HG03135 (cell line): ENCODE results near the gene HIPK2.

ENCODE experiments used
- ATAC-seq: cut with Tn5 transposase; IDR thresholded peaks from one replicate; pipeline ENCODE4 v1.9.1; 2021; ENCODE audit warnings: mild to moderate bottlenecking, moderate library complexity; ENCODE audit not compliant: unreplicated experiment

HIPK2 gene

DNA sequence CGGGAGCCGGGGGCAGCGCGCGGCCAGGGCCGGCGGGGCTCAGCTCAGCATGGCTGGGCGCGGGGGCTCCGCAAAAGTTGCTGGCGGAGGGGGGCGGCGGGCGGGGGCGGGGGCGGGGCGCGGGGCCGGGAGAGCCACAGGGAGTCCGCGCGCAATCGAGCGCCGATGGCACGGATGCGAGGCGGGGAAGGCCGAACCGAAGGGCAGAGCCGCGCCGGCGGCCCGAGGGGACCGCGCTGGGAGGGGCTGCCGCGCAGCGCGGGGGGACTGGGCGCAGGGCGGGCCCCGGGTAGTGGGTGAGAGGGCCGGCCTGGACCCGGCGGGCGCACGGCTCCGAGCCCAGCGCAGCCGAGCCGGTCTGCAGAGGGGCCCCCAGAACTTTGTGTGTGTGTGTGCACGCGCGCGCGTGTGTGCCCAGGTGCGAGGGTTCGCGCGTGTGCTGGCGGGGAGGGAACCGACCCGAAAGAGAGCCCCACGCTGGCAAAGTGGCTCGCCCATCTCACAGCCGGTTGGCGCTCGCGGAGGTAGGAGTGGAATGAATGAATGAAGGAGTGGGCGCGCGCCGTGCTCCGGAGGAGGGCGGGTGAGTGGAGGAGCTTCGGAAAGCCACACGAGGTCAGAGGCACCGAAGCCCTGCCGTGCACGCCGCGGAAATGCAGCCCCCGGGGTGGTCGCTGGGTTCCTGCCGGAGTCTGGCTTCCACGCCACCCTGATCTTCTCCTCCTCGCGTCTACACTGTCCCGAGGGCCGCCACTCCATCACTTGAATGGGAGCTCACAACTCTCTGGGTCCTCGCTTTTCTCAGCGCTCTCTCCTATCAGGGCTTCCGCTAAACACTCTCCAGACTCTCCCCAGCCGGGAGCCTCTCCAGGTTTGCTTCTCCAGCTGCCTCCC, at the start of gene HIPK2:
Gene HIPK2 (minus strand): TSS at position 51 of the 894 bp plus-strand sequence. CDS start 375 bp downstream, outside the sequence.
- peak; percentile 61 for ATAC-seq

DNA sequence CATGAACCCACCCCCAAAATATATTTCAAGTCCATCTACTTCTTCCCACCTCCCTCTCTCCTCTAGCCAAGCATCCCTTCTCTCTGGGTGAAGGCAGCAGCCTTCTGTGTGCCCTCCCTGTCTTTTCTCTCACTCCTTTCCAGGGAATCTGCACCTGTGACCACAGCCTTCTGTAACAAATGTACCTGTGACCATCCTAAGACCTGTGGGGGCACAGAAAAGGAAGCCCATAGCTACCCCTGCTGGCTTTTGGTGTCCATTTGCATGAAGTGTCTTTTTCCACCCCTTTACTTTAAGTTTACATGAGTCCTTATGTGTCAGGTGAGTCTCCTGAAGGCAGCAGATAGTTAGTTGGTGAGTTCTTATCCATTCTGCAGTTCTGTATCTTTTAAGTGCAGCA, 49.2 kb upstream of the HIPK2 start:
- no peak for ATAC-seq

DNA sequence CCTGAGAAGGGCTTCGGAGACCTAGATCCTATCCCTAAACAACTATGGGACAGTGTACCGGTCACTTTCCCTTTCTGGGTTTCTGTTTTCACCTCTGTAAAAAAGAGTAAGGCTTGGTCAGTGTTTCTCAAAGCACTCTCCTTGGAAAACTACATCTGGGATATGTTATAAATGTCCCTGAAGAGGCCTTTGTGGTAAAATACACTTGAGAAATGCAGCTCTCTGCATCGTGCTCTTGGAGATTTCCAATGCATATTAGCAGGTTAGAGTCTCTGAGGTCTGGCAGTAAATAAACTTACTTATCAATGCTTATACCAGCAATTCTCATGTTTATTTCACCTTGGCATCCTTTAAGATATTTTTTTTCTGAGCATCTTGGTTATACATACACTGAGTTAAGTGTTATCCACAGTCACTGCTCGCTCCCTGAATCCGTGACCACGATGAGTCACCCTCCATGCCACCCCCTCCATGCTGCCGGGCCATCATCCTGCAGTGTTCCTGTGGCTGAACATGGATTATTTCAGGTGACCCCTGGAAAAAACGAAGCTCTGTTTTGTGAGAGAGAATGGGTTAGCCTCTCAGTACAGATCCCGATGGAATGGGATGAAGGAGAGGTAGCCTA, 48.0 kb upstream of the HIPK2 start:
- no peak for ATAC-seq

DNA sequence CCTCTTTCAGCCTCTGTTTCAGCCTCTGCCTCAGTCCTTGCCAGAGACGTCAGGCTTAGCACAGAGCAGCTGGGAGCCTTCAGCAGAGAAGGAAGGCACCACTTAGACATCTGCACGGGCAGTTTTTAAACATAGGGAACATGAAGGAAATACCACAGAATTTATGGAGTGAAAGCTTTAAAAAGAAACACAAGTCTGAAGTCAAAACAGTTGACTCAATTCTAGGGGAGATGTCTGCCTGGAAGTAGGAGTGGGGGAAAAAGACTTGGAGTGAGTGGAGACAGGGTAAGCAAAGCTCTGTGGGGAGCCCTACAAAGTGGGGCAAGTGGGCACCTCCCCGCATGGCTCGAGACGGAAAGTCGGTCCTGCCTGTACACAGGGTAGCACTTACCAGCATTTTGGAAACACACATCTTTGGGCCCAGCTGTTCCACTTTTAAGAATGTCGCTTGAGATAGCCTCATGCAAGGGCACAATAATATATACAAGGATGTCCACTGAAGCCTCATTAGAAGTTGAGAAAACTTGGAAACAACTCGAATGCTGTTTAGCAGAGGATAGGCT, 46.2 kb upstream of the HIPK2 start:
- no peak for ATAC-seq

- no peak for ATAC-seq
Measured at GRCh38 chr7:139822855-139823254, 45.1 kb upstream of the HIPK2 start.

DNA sequence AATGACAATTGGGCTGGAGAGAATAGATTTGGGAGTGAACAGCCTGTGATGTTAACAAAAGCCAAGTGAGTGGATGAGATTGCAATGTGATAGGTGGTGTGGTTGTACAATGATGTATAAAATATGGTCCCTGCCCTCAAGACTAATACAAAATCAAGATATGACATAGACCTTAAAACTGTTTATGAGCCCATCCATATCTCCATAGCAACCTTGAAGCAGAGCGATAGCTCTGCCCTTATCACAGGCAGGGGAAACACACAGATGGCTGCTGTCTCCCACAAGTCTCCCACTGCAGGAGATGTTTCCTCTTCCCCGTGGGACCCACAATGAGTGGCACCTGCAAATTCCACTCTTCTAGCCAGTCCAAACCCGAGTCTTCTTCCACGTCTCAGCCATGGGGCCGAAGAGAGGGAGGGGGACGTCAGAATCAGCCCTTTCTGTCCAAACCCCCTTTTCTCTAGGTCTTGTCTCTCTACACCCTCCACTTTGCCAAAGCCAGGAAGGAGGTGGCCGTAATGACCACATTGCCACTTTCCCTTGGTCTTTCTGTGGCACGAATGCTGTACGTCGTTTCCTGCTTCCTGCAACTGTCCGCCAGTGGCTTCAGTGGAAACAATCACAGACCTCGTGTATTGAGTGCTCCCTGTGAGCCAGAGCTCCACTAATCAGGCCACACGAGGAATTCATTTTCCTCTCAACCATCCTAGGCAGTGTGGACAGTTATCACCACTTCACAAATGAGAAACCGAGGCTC, 43.7 kb upstream of the HIPK2 start:
- no peak for ATAC-seq

GRCh38 chr7:139820089-139820488, 42.3 kb upstream of the HIPK2 start:
- no peak for ATAC-seq

GRCh38 chr7:139817249-139817648, 39.5 kb upstream of the HIPK2 start:
- ATAC-seq, result no peak

DNA sequence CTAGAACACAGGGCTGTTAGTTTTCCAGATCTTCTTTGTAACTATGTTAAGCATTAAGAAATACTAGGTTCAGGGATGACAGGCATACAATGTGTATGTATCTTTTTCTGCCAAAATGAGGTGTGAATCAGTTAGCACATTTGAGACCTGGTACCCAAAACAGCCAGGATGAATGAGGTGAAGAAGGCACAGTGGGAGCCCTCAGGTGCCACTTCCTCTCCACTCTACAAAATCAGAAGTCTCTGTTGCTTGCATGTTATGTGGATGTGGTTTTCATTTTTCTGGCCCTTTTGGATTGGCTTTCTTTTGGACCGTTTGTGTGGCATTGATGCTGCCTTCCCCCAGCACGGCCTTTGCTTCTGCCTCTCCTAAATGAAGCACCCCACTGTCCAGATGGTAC, 35.9 kb upstream of the HIPK2 start:
- ATAC-seq, result no peak

- ATAC-seq, result no peak
Measured at GRCh38 chr7:139813151-139813550, 35.4 kb upstream of the HIPK2 start.

GRCh38 chr7:139811066-139811465, 33.3 kb upstream of the HIPK2 start:
- ATAC-seq, result no peak

DNA sequence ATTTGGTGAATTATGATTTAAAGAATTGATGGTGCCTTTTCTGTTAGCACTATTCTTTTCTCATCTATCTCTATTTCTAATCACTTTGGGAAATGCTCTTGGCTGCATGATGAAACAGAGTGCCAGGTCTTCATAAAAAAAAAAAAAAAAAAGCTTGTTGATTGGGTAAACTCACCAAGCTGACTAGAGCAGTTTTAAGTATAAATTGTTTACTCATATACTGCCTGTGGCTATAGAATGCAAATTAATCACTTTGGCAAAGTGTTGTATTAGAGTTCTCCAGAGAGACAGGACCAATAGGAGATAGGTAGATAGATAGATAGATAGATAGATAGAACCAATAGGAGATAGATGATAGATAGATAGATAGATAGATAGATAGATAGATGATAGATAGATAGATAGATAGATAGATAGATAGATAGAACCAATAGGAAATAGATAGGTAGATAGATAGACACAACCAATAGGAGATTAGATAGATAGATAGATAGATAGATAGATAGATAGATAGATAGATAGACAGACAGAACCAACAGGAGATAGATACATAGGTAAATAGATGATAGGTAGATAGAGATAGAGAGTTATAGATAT, 31.1 kb upstream of the HIPK2 start:
- no peak for ATAC-seq

DNA sequence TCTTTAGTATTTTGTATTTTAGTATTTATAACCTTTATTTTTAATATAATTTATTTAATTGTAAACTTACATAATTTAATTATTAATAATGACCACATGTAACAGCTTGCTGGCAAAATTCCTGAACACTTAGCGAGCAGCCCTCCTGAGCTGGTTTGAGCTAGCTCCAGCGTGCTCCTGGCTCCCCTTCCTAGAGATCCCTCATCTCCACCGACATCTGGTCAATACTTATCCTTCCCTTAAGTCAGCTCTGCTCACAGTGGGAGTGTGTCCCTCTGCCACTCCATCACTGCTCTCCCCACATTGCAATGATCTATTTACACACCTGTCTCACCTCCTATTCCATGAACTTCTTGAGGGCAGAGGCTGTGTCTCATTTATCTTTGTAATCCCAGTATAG, 30.6 kb upstream of the HIPK2 start:
- ATAC-seq, result no peak

GRCh38 chr7:139807009-139807408, 29.2 kb upstream of the HIPK2 start:
- ATAC-seq, result no peak

GRCh38 chr7:139804571-139804970, 26.8 kb upstream of the HIPK2 start:
- no peak for ATAC-seq

- ATAC-seq, result no peak
Measured at GRCh38 chr7:139799586-139799985, 21.8 kb upstream of the HIPK2 start.

- no peak for ATAC-seq
Measured at GRCh38 chr7:139798892-139799291, 21.1 kb upstream of the HIPK2 start.

DNA sequence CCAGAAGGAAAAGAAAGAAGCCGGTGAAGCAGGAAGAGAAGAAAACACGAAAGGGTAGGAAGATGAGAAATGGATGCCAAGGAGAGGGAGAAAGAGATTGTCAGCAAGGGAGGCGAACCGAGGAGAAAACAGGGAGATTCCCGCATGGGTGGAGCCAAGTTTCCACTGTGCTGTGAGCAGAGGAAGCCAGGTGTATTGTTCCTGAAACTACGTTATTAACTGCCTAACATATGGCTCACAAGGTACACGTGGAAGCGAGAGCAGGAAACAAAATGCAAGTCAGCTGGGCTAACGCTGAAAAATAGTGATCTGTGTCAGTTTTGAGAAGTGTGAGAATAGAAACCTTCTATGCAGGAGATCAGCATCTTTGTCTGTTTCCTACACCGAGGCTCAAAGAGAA, 20.4 kb upstream of the HIPK2 start:
- no peak for ATAC-seq

GRCh38 chr7:139797607-139798006, 19.8 kb upstream of the HIPK2 start:
- ATAC-seq, result no peak

- no peak for ATAC-seq
Measured at GRCh38 chr7:139791316-139791715, 13.5 kb upstream of the HIPK2 start.

DNA sequence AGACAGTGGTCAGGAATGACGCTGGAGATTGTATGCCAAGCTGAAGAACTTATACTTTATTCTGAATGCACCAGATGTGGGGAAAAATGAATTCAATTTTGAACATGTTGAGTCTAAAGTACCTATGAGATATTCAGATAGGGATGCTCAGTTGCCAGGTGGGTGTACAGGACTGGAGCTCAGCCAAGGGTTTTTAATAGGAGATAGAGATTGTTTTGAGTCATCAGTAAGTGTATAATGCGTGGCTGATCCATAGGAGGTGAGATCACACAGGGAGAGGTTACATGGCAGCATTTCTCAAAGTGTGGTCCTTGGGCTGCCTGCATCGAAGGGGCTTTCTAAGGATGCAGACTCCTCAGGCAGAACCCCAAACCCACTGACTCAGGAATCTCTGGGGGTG, 6.8 kb upstream of the HIPK2 start:
- no peak for ATAC-seq
